ENCODE data around the gene DOP1B.
"Not testable (repeated sequence)": the region's sequence is repeated elsewhere in the genome, so short reads cannot be mapped to it uniquely, and the experiment has no call there.

The DOP1B gene

GRCh38 chr21:36134803-36135390, 21.7 kb upstream of the DOP1B start, which contains the start of gene CBR3:
Gene CBR3, plus strand, starts transcription at chr21:36135079. Its CDS starts 114 bp downstream, at chr21:36135193.
- TF ChIP-seq CTCF (IDR thresholded peaks at IDR 0.05; ENCODE audit: low read depth, low read length), result no peak
- peak within 1 kb of the TSS; percentile 62 for H3K4me3 ChIP-seq (ENCODE audit: low read depth, low read length)
- peak; percentile 73 for DNase-seq (ENCODE audit: low read depth, low spot score)
- in situ Hi-C loops (cut with HindIII; ENCODE audit: low sequenced_read_pairs), result no loop called here

- DNase-seq (ENCODE audit: low read depth, low spot score), result peak; percentile 84
- peak overlapping the region; percentile 62 for H3K4me3 ChIP-seq (ENCODE audit: low read depth, low read length)
- no peak for TF ChIP-seq CTCF (IDR thresholded peaks at IDR 0.05; ENCODE audit: low read depth, low read length)
- in situ Hi-C loops (cut with HindIII; ENCODE audit: low sequenced_read_pairs), result no loop called here
Measured at GRCh38 chr21:36135391-36136102, 21.1 kb upstream of the DOP1B start.

GRCh38 chr21:36139791-36140190, 16.8 kb upstream of the DOP1B start:
- in situ Hi-C loops (cut with HindIII; ENCODE audit: low sequenced_read_pairs); H3K4me3 ChIP-seq (ENCODE audit: low read depth, low read length); DNase-seq (ENCODE audit: low read depth, low spot score): not testable (repeated sequence)

- no peak overlapping the region for H3K4me3 ChIP-seq (ENCODE audit: low read depth, low read length)
- in situ Hi-C loops (cut with HindIII; ENCODE audit: low sequenced_read_pairs), result no loop called here
- TF ChIP-seq CTCF (IDR thresholded peaks at IDR 0.05; ENCODE audit: low read depth, low read length), result peak; percentile 81
- peak; percentile 86 for DNase-seq (ENCODE audit: low read depth, low spot score)
Measured at GRCh38 chr21:36141513-36141925, 15.1 kb upstream of the DOP1B start.

- DNase-seq (ENCODE audit: low read depth, low spot score); in situ Hi-C loops (cut with HindIII; ENCODE audit: low sequenced_read_pairs); H3K4me3 ChIP-seq (ENCODE audit: low read depth, low read length): not testable (repeated sequence)
Measured at GRCh38 chr21:36144233-36144632, 12.4 kb upstream of the DOP1B start.

GRCh38 chr21:36145259-36145658, 11.4 kb upstream of the DOP1B start:
- no peak overlapping the region for H3K4me3 ChIP-seq (ENCODE audit: low read depth, low read length)
- no peak for TF ChIP-seq CTCF (IDR thresholded peaks at IDR 0.05; ENCODE audit: low read depth, low read length)
- no peak for DNase-seq (ENCODE audit: low read depth, low spot score)
- in situ Hi-C loops (cut with HindIII; ENCODE audit: low sequenced_read_pairs), result no loop called here

- H3K4me3 ChIP-seq (ENCODE audit: low read depth, low read length), result no peak overlapping the region
- no peak for DNase-seq (ENCODE audit: low read depth, low spot score)
- TF ChIP-seq CTCF (IDR thresholded peaks at IDR 0.05; ENCODE audit: low read depth, low read length), result no peak
- in situ Hi-C loops (cut with HindIII; ENCODE audit: low sequenced_read_pairs), result no loop called here
Measured at GRCh38 chr21:36147911-36148310, 8.7 kb upstream of the DOP1B start.

Measured in astrocyte of the spinal cord (primary cell).